IPS-NIHi11 (cell line): Measurements from ENCODE around the gene CHRNA1.
A peak's percentile ranks its signal among the peaks of the same experiment; 100 is the strongest.

Source experiments
- DNase-seq: peaks from one replicate; pipeline ENCODE4 v3.0.0; 2012; ENCODE audit warnings: mixed read lengths, low spot score

CHRNA1 gene

GRCh38 chr2:174781996-174782395, 17.7 kb upstream of the CHRNA1 start:
- no peak for DNase-seq

- no peak for DNase-seq
Observed at GRCh38 chr2:174781298-174781697, 17.0 kb upstream of the CHRNA1 start.

DNA sequence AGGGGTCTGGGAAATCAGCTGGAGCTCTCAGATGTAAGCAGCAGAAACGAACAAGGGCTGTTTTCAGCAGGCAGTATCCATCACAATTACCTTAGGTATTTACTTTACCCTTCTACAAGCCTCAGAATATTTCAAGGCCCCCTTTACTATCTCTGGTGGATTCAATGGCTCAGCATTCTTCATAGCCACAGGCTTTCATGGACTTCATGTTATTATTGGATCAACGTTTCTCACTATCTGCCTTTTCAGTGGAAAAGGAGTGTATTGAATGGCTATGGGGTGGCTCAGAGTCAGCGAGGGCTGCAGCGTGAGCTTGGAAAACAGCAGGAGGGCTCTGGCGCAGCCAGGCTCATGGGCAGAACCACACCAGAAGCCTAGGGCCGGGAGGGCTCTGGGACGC, 16.6 kb upstream of the CHRNA1 start:
- DNase-seq = no peak

- DNase-seq = no peak
Observed at GRCh38 chr2:174780191-174780840, 16.0 kb upstream of the CHRNA1 start.

GRCh38 chr2:174779361-174779928, 15.2 kb upstream of the CHRNA1 start:
- DNase-seq = no peak

- no peak for DNase-seq
Observed at GRCh38 chr2:174778085-174778981, 14.1 kb upstream of the CHRNA1 start.

DNA sequence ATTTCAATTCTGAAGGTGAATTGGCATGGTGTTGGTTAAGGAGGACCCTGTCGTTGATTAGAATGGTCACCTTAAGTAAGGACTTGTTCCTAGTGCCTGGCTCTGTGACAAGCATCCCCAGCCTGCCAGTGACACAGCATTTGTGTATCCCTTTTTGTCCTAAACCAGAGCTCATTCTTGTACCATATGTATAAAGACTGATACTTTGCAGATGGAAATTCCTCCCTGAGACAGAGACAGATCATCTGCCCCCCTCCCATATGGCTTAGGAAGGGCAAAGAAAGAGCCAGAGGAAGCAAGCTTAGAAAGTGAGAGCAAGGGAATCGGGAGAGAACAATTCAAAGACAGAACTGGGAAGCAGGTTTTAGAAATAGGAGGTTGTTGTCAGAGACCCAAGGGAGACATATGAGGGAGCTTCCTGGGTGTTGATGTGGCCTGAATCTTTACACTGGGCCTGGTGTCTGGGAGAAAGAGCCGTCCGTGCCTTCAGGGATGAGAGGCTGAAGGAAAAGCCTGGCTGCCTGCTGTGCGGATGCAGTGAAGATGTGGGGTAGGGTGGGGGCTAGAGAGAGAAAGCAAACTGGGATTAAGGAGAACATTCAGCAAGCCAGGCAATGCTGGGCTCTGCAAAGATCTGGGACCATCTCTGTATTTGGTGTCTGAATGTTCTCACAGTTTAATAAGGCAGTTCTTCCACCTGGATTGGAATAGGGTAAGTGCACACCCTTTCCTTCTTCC, 13.2 kb upstream of the CHRNA1 start:
- no peak for DNase-seq

GRCh38 chr2:174776675-174777074, 12.4 kb upstream of the CHRNA1 start:
- no peak for DNase-seq

GRCh38 chr2:174776223-174776622, 12.0 kb upstream of the CHRNA1 start:
- peak; percentile 64 for DNase-seq

DNA sequence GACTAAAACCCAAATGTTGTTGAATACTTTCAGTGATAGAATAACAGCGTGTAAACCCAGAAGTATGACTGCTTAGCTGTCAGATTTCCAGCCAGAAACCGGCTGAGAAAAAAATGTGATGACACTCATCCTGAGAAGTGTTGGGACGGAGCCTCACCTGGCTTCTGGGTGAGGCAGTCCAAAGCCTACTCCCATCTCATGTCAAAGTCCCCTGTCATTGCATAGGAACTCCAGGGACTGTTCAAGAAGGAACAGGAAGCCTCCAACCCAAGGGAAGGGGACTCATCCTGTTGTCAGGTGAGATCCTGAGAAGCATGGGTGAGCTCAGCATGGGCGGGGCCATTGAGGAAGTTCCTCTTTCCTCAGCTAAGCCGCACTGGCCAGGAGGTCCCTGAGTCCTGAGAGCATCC, 11.3 kb upstream of the CHRNA1 start:
- DNase-seq = no peak

GRCh38 chr2:174774886-174775285, 10.6 kb upstream of the CHRNA1 start:
- no peak for DNase-seq

DNA sequence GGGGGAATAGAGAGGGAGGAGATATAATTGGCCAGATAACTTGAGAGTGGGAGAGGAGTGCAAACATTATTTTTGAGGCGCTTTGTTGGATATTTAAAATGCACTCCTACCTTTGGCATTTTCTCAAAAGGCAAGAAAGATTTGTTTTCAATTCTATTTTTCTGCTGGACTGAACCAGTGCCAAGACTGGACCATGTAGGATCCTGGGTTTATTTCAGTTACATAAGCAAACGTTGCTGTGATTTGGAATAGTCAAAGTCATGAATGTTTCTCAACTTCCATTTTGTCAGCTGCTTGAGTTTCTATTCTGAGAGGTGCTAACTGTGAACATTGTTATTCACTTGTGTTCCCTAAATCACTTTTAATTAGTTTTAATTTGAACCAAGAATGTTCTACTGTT, 8.9 kb upstream of the CHRNA1 start:
- DNase-seq = no peak

GRCh38 chr2:174772472-174772801, 8.2 kb upstream of the CHRNA1 start:
- no peak for DNase-seq

- DNase-seq = peak; percentile 84
Observed at GRCh38 chr2:174771631-174772471, 7.6 kb upstream of the CHRNA1 start.

- no peak for DNase-seq
Observed at GRCh38 chr2:174771136-174771535, 6.9 kb upstream of the CHRNA1 start.

DNA sequence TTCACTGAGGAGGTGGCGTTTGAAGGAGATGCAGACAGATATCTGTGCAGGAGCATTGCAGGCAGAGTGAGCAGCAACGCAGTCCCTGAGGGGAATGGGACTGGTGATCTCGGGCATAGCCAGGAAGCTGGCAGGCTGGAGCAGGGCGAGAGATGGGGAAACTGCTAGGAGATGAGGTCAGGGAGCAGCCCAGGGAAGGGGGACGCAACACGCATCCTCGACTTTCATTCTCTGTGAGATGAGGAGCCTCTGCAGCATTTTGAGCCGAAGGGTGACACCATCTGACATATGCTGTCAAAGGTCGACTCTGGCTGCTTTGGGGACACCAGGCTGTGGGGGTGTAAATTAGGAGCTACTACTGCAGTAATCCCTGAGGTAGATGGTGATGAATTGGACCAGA, 4.3 kb upstream of the CHRNA1 start:
- DNase-seq = no peak

DNA sequence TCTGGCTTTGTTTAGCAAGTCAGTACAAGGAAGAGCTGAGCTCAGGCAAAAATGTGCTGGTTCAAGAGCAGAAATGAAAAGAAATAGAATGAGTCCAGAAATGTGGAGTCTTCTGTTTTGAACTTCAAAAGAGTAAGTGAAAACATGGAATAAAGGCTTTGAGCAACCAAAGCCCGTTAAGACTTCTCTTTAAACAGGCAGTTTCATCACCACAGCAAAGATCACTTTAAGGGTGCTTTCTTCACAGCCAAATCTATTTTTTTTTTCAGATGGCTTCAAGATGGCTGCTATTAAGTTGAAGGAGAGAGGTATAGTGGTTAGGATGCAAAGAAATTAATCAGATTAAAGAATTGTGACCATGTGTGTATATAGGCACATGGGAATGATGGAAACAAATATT, 2.0 kb upstream of the CHRNA1 start:
- DNase-seq = no peak

GRCh38 chr2:174765576-174765975, 1.3 kb upstream of the CHRNA1 start:
- DNase-seq = no peak

DNA sequence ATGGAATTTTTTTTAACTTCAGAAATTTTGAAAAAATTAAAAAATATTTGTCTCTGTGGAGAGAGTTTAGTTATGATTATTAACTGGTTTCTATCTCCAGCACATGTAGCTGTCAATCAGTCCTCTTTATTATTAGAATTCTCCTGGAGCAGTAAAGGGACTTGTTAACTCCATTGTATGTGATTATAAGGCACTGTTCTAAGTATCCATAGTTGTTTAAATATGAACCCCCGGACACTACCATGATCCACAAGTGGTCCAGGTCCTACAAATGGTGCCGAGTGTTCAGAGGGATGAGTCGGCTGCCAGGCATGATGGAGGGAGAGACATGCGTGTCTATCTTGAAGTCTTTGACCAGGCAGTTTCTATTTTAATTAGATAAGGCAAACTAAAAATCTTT, 492 bp downstream of the CHRNA1 start:
- DNase-seq = no peak

GRCh38 chr2:174762464-174762863, 1.8 kb downstream of the CHRNA1 start:
- no peak for DNase-seq

DNA sequence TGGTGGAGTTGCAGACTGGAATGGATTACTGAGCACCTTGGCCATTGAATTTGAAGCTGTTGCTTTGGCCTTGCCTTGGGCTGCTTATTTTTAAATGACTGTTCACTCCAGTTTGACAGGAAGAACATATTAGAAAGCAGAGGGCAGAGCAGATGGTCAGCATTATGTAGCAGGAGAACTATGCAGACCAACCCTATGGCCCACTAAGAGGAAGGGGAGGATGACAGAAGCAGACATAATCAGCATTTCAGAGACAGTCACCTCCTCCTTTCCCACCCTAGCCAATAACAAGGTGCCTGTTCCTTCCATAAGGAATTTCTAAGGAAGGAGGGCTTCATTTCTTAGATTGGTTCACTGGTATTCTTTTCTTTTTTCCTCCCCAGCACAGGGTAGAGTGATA, 2.4 kb downstream of the CHRNA1 start:
- DNase-seq = no peak
